GM23248 (cell line): ENCODE data around the gene CDK5. TPM values are rescaled to one million over a fixed set of nuclear protein-coding genes. Genes with fewer than 3 reads are reported as not detected.

Experiments
- DNase-seq: peaks from one replicate; pipeline ENCODE4 v3.0.0-alpha.2; 2015
- H2AFZ ChIP-seq: fragments of 200-600 bp; sonication (generic); 2 replicates; pipeline ENCODE4 v1.6.1; 2016; ENCODE audit warnings: antibody characterized with exemption
- H3F3A ChIP-seq: fragments of 200-600 bp; sonication (generic); 2 replicates; pipeline ENCODE4 v1.6.1; 2016; ENCODE audit warnings: mild to moderate bottlenecking, antibody characterized with exemption, mixed run types; ENCODE audit not compliant: insufficient read depth
- H3K27ac ChIP-seq: fragments of 200-600 bp; sonication (generic); 2 replicates; pipeline ENCODE4 v1.5.1; 2016; ENCODE audit warnings: mild to moderate bottlenecking
- H3K27me3 ChIP-seq: fragments of 200-600 bp; sonication (generic); replicated peaks from 2 replicates; pipeline ENCODE4 v1.6.1; 2016; ENCODE audit warnings: mild to moderate bottlenecking; ENCODE audit not compliant: insufficient read depth
- H3K36me3 ChIP-seq: fragments of 200-600 bp; sonication (generic); 2 replicates; pipeline ENCODE4 v1.6.1; 2016; ENCODE audit warnings: low read depth, mild to moderate bottlenecking
- H3K4me1 ChIP-seq: fragments of 200-600 bp; sonication (generic); 2 replicates; pipeline ENCODE4 v1.6.1; 2016; ENCODE audit warnings: mild to moderate bottlenecking; ENCODE audit not compliant: insufficient read depth
- H3K4me2 ChIP-seq: fragments of 200-600 bp; sonication (generic); one replicate; pipeline ENCODE4 v1.6.1; 2016; ENCODE audit warnings: mild to moderate bottlenecking; ENCODE audit not compliant: unreplicated experiment
- H3K4me3 ChIP-seq: fragments of 200-600 bp; sonication (generic); 2 replicates; pipeline ENCODE4 v1.5.1; 2016; ENCODE audit warnings: mild to moderate bottlenecking
- H3K79me2 ChIP-seq: fragments of 200-600 bp; sonication (generic); 2 replicates; pipeline ENCODE4 v1.6.1; 2016; ENCODE audit warnings: mild to moderate bottlenecking; ENCODE audit not compliant: insufficient read depth
- H3K9ac ChIP-seq: fragments of 200-600 bp; sonication (generic); 2 replicates; pipeline ENCODE4 v1.6.1; 2016; ENCODE audit warnings: mild to moderate bottlenecking
- H3K9me2 ChIP-seq: fragments of 200-600 bp; sonication (generic); 2 replicates; pipeline ENCODE4 v1.6.1; 2016; ENCODE audit warnings: mixed run types, mild to moderate bottlenecking, moderate library complexity; ENCODE audit not compliant: insufficient read depth
- H3K9me3 ChIP-seq: fragments of 200-600 bp; sonication (generic); one replicate; pipeline ENCODE4 v1.6.1; 2017; ENCODE audit warnings: low read depth
- H4K20me1 ChIP-seq: fragments of 200-600 bp; sonication (generic); 2 replicates; pipeline ENCODE4 v1.6.0; 2016; ENCODE audit not compliant: insufficient read depth
- EZH2 ChIP-seq: fragments of 200-600 bp; sonication (generic); IDR thresholded peaks from 2 replicates; pipeline ENCODE4 v1.6.1; 2018; ENCODE audit warnings: antibody characterized with exemption, mild to moderate bottlenecking; ENCODE audit not compliant: insufficient read depth, poor library complexity, severe bottlenecking
- EZH2phosphoT487 ChIP-seq: fragments of 200-600 bp; sonication (generic); IDR thresholded peaks from 2 replicates; pipeline ENCODE4 v1.6.1; 2018; ENCODE audit warnings: antibody characterized with exemption, moderate library complexity, mild to moderate bottlenecking, low read depth; ENCODE audit not compliant: insufficient read depth
- WGBS, 2 experiments: methylation state at CpG; one replicate each; pipeline ENCODE4 v1.1.6; 2015 to 2017; ENCODE audit warnings: low lambda C conversion rate in 2 of 2, low coverage in 1 of 2; ENCODE audit errors: missing lambda C conversion rate in 2 of 2; 5-methylcytosine and 5-hydroxymethylcytosine counted together
- in situ Hi-C: fragments of 300-500 bp; cut with MboI; formaldehyde crosslinking; loops from 2 replicates; pipeline ENCODE4 v1.15.0; 2020
- polyA plus RNA-seq: library from polyadenylated mRNA; unstranded; fragments of >200 nt; fragmentation: Nextera tagmentation; extraction: Ambion mirVana; gene quantifications from 2 replicates; pipeline ENCODE4 v1.2.1, GENCODE V29; 2016
- total RNA-seq: library from RNA; depleted of rRNA; stranded (reverse); fragments of >200 nt; shearing (Covaris generic); gene quantifications from 2 replicates; pipeline ENCODE4 v1.2.3, GENCODE V29; 2014

CDK5 gene
- total and polyA plus RNA-seq, 2 experiments from 2014 or later = 27.6 to 27.7 TPM

GRCh38 chr7:151016942-151017341 lies 40.8 kb downstream of the CDK5 start:
- Histone ChIP-seq H3K27me3 (peaks cover 19% of the 10 kb centered on the region), H3K9me2 (no peaks in the 10 kb centered on the region), H3F3A (no peaks in the 10 kb centered on the region), H4K20me1 (no peaks in the 10 kb centered on the region), H3K9ac (no peak overlapping the region), H2AFZ (no peak overlapping the region), H3K4me3 (no peak overlapping the region), H3K4me1 (no peaks in the 10 kb centered on the region), H3K4me2 (no peak overlapping the region), H3K36me3 (no peaks in the 10 kb centered on the region), H3K79me2 (no peaks in the 10 kb centered on the region), H3K9me3 (no peaks in the 10 kb centered on the region), H3K27ac (no peak overlapping the region)
- in situ Hi-C loops = no loop called here
- DNase-seq = no peak
- 81 to 82% methylated on average over 12 to 15 of the region's 15 CpGs for WGBS, 2 experiments
- no peak for TF ChIP-seq EZH2
- no peak for TF ChIP-seq EZH2phosphoT487

- Histone ChIP-seq H3K9ac (no peak overlapping the region), H3K4me1 (no peaks in the 10 kb centered on the region), H2AFZ (no peak overlapping the region), H3K9me3 (no peaks in the 10 kb centered on the region), H3K4me2 (no peak overlapping the region), H3K4me3 (no peak overlapping the region), H3K27ac (no peak overlapping the region), H3K27me3 (peaks cover 19% of the 10 kb centered on the region), H3K9me2 (no peaks in the 10 kb centered on the region), H3K36me3 (no peaks in the 10 kb centered on the region), H3K79me2 (no peaks in the 10 kb centered on the region), H3F3A (no peaks in the 10 kb centered on the region), H4K20me1 (no peaks in the 10 kb centered on the region)
- DNase-seq = no peak
- TF ChIP-seq EZH2 (no peak), EZH2phosphoT487 (no peak)
- WGBS, 2 experiments = 85 to 93% methylated on average over 5 to 8 of the region's 8 CpGs
- in situ Hi-C loops = no loop called here
Measured at GRCh38 chr7:151016505-151016904, 41.2 kb downstream of the CDK5 start.

- Histone ChIP-seq H3K9me2 (no peaks in the 10 kb centered on the region), H2AFZ (no peak overlapping the region), H3K4me2 (no peak overlapping the region), H3K27ac (no peak overlapping the region), H3K4me1 (no peaks in the 10 kb centered on the region), H4K20me1 (no peaks in the 10 kb centered on the region), H3K9me3 (no peaks in the 10 kb centered on the region), H3K9ac (no peak overlapping the region), H3F3A (no peaks in the 10 kb centered on the region), H3K27me3 (peaks cover 19% of the 10 kb centered on the region), H3K79me2 (no peaks in the 10 kb centered on the region), H3K4me3 (no peak overlapping the region), H3K36me3 (no peaks in the 10 kb centered on the region)
- WGBS, 2 experiments = 75 to 78% methylated on average over 5 of the region's 5 CpGs
- TF ChIP-seq EZH2 (no peak), EZH2phosphoT487 (no peak)
- in situ Hi-C loops = no loop called here
- DNase-seq = no peak
Measured at GRCh38 chr7:151015967-151016366, 41.7 kb downstream of the CDK5 start.

- H3F3A ChIP-seq = no peaks in the 10 kb centered on the region
- no peaks in the 10 kb centered on the region for H3K9me3 ChIP-seq
- TF ChIP-seq EZH2phosphoT487 (no peak), EZH2 (no peak)
- no peak overlapping the region for H3K27ac ChIP-seq
- no peak overlapping the region for H3K9ac ChIP-seq
- H3K27me3 ChIP-seq = peaks cover 9% of the 10 kb centered on the region
- no peak overlapping the region for H2AFZ ChIP-seq
- peak; percentile 64 for DNase-seq
- no peaks in the 10 kb centered on the region for H3K4me1 ChIP-seq
- no peak overlapping the region for H3K4me2 ChIP-seq
- no peak overlapping the region for H3K4me3 ChIP-seq
- no peaks in the 10 kb centered on the region for H3K36me3 ChIP-seq
- H4K20me1 ChIP-seq = no peaks in the 10 kb centered on the region
- no peaks in the 10 kb centered on the region for H3K79me2 ChIP-seq
- no peaks in the 10 kb centered on the region for H3K9me2 ChIP-seq
- WGBS, 2 experiments = 61 to 66% methylated on average over 8 of the region's 8 CpGs
- in situ Hi-C loops = no loop called here
Measured at GRCh38 chr7:151014950-151015349, 42.7 kb downstream of the CDK5 start.
